ENCODE results near the gene SMCO2. TPM values are rescaled to one million over a fixed set of nuclear protein-coding genes. Genes with fewer than 3 reads are reported as not detected.

SMCO2 gene
- not detected for total RNA-seq

- Histone ChIP-seq H3K36me3 (ENCODE audit: control insufficient read depth in 3 of 3, insufficient read depth in 3 of 3, low read length in 3 of 3) (no peaks in the 10 kb centered on the region), H3K27ac (ENCODE audit: low read depth, low read length) (no peak within 1 kb of the TSS), H3K4me1 (ENCODE audit: control insufficient read depth in 3 of 3, insufficient read depth in 3 of 3, low read length in 3 of 3) (no peaks in the 10 kb centered on the region), H3K9me3 (ENCODE audit: control insufficient read depth in 3 of 3, low read length in 3 of 3) (peaks cover 0 to 4% (median 2%) of the 10 kb centered on the region in 3 donors), H3K4me3 (ENCODE audit: low read length in 3 of 3) (no peak within 1 kb of the TSS), H3K9ac (ENCODE audit: low read depth in 1 of 3, low read length in 3 of 3) (no peak within 1 kb of the TSS), H3K27me3 (ENCODE audit: control insufficient read depth in 3 of 3, insufficient read depth in 3 of 3, low read length in 3 of 3) (no peaks in the 10 kb centered on the region)
Observed at GRCh38 chr12:27446436-27446835, at the start of gene SMCO2. Gene SMCO2, plus strand, starts transcription at chr12:27446736. Its CDS starts 23,896 bp downstream, at chr12:27470632.

GRCh38 chr12:27398466-27398865, 48.1 kb upstream of the SMCO2 start:
- Histone ChIP-seq H3K27ac (ENCODE audit: low read depth, low read length) (no peak overlapping the region), H3K27me3 (ENCODE audit: control insufficient read depth in 3 of 3, insufficient read depth in 3 of 3, low read length in 3 of 3) (no peaks in the 10 kb centered on the region), H3K4me3 (ENCODE audit: low read length in 3 of 3) (no peak overlapping the region), H3K4me1 (ENCODE audit: control insufficient read depth in 3 of 3, insufficient read depth in 3 of 3, low read length in 3 of 3) (no peaks in the 10 kb centered on the region), H3K9me3 (ENCODE audit: control insufficient read depth in 3 of 3, low read length in 3 of 3) (no peaks in the 10 kb centered on the region), H3K36me3 (ENCODE audit: control insufficient read depth in 3 of 3, insufficient read depth in 3 of 3, low read length in 3 of 3) (no peaks in the 10 kb centered on the region), H3K9ac (ENCODE audit: low read depth in 1 of 3, low read length in 3 of 3) (no peak overlapping the region)

- Histone ChIP-seq H3K4me3 (ENCODE audit: low read length in 3 of 3) (no peak overlapping the region), H3K27me3 (ENCODE audit: control insufficient read depth in 3 of 3, insufficient read depth in 3 of 3, low read length in 3 of 3) (no peaks in the 10 kb centered on the region), H3K27ac (ENCODE audit: low read depth, low read length) (no peak overlapping the region), H3K9ac (ENCODE audit: low read depth in 1 of 3, low read length in 3 of 3) (no peak overlapping the region), H3K4me1 (ENCODE audit: control insufficient read depth in 3 of 3, insufficient read depth in 3 of 3, low read length in 3 of 3) (no peaks in the 10 kb centered on the region), H3K36me3 (ENCODE audit: control insufficient read depth in 3 of 3, insufficient read depth in 3 of 3, low read length in 3 of 3) (no peaks in the 10 kb centered on the region), H3K9me3 (ENCODE audit: control insufficient read depth in 3 of 3, low read length in 3 of 3) (no peaks in the 10 kb centered on the region)
Observed at GRCh38 chr12:27399074-27399473, 47.5 kb upstream of the SMCO2 start.

GRCh38 chr12:27400856-27401354, 45.6 kb upstream of the SMCO2 start:
- Histone ChIP-seq H3K4me1 (ENCODE audit: control insufficient read depth in 3 of 3, insufficient read depth in 3 of 3, low read length in 3 of 3) (no peaks in the 10 kb centered on the region), H3K27ac (ENCODE audit: low read depth, low read length) (no peak overlapping the region), H3K36me3 (ENCODE audit: control insufficient read depth in 3 of 3, insufficient read depth in 3 of 3, low read length in 3 of 3) (no peaks in the 10 kb centered on the region), H3K9me3 (ENCODE audit: control insufficient read depth in 3 of 3, low read length in 3 of 3) (no peaks in the 10 kb centered on the region), H3K27me3 (ENCODE audit: control insufficient read depth in 3 of 3, insufficient read depth in 3 of 3, low read length in 3 of 3) (no peaks in the 10 kb centered on the region), H3K4me3 (ENCODE audit: low read length in 3 of 3) (no peak overlapping the region), H3K9ac (ENCODE audit: low read depth in 1 of 3, low read length in 3 of 3) (no peak overlapping the region)

DNA sequence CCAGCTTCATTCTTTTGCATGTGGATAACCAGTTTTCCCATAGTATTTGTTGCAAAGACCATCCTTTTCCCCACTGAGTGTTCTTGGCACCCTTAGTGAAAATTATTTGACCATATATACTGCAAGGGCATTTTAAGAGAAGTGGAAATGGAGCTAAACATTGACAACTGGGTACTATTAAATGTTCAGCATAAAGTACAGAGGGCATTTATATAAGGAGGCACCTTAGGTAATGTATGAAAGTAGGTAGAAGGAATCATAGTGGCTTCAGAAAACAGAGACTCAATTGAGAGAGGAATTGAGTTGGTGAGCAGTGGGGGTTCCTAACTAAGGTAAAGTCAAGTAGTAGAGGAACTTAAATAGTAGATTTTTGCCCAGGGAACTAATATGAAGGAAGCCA, 34.5 kb upstream of the SMCO2 start:
- no peaks in the 10 kb centered on the region for H3K9me3 ChIP-seq (ENCODE audit: control insufficient read depth in 3 of 3, low read length in 3 of 3)
- no peaks in the 10 kb centered on the region for H3K4me1 ChIP-seq (ENCODE audit: control insufficient read depth in 3 of 3, insufficient read depth in 3 of 3, low read length in 3 of 3)
- no peak overlapping the region for H3K9ac ChIP-seq (ENCODE audit: low read depth in 1 of 3, low read length in 3 of 3)
- H3K27ac ChIP-seq (ENCODE audit: low read depth, low read length) = no peak overlapping the region
- H3K27me3 ChIP-seq (ENCODE audit: control insufficient read depth in 3 of 3, insufficient read depth in 3 of 3, low read length in 3 of 3) = no peaks in the 10 kb centered on the region
- H3K36me3 ChIP-seq (ENCODE audit: control insufficient read depth in 3 of 3, insufficient read depth in 3 of 3, low read length in 3 of 3) = no peaks in the 10 kb centered on the region
- H3K4me3 ChIP-seq (ENCODE audit: low read length in 3 of 3) = no peak overlapping the region

GRCh38 chr12:27422697-27423096, 23.8 kb upstream of the SMCO2 start:
- Histone ChIP-seq H3K4me1 (ENCODE audit: control insufficient read depth in 3 of 3, insufficient read depth in 3 of 3, low read length in 3 of 3) (peaks cover 0 to 5% (median 3%) of the 10 kb centered on the region in 3 donors), H3K27me3 (ENCODE audit: control insufficient read depth in 3 of 3, insufficient read depth in 3 of 3, low read length in 3 of 3) (no peaks in the 10 kb centered on the region), H3K4me3 (ENCODE audit: low read length in 3 of 3) (no peak overlapping the region), H3K9me3 (ENCODE audit: control insufficient read depth in 3 of 3, low read length in 3 of 3) (no peaks in the 10 kb centered on the region), H3K9ac (ENCODE audit: low read depth in 1 of 3, low read length in 3 of 3) (no peak overlapping the region), H3K27ac (ENCODE audit: low read depth, low read length) (no peak overlapping the region), H3K36me3 (ENCODE audit: control insufficient read depth in 3 of 3, insufficient read depth in 3 of 3, low read length in 3 of 3) (no peaks in the 10 kb centered on the region)

DNA sequence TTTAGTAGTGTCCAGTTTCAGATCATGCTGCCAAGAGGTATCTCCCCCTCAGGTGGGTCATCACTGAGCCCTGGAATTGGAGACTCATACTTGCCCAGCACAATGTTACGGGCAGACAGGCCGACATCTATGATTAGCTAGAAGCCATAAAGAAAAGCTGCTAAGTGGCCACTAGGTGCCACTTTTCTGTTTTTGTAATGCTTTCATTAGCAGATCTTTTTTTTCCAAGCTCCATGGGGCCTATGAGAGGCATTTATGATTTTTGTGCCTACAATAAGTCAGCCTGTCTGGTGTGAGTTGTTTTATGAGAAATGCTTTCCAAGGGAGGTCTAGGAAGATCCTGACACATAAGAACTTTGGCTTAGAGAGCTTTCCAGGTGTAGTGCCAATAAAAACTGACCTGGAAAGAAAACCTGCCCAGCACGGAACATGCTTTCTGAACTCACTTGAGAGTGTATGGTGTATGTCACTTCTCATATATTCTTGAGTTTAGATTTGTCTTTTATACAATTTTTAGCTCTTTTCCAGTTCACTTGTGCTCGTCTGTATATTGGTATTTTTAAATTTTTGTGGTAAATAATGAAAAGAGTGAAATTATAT, 21.8 kb upstream of the SMCO2 start:
- no peak overlapping the region for H3K27ac ChIP-seq (ENCODE audit: low read depth, low read length)
- no peak overlapping the region for H3K9ac ChIP-seq (ENCODE audit: low read depth in 1 of 3, low read length in 3 of 3)
- no peaks in the 10 kb centered on the region for H3K9me3 ChIP-seq (ENCODE audit: control insufficient read depth in 3 of 3, low read length in 3 of 3)

DNA sequence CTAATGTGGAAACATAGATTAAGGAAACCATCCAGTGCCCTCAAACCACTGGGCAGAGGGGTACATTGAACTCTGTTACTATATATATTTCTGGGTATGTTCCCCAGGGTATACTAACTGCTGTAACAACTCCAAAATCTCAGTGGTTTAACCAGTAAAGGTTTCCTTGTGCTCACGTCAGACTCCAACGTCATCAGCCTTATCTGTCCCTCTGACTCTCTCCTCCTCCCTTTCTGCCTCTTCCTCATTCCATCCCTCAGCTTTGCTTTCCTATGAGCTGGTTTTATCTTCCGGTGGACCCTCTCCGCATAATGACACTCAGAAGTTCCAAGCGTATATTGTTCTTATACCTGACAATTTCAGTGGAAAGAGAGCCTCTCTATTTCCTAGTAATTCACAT, 21.2 kb upstream of the SMCO2 start:
- no peaks in the 10 kb centered on the region for H3K27me3 ChIP-seq (ENCODE audit: control insufficient read depth in 3 of 3, insufficient read depth in 3 of 3, low read length in 3 of 3)
- H3K4me1 ChIP-seq (ENCODE audit: control insufficient read depth in 3 of 3, insufficient read depth in 3 of 3, low read length in 3 of 3) = peaks cover 0 to 5% (median 3%) of the 10 kb centered on the region in 3 donors
- H3K9ac ChIP-seq (ENCODE audit: low read depth in 1 of 3, low read length in 3 of 3) = no peak overlapping the region
- no peaks in the 10 kb centered on the region for H3K9me3 ChIP-seq (ENCODE audit: control insufficient read depth in 3 of 3, low read length in 3 of 3)
- no peaks in the 10 kb centered on the region for H3K36me3 ChIP-seq (ENCODE audit: control insufficient read depth in 3 of 3, insufficient read depth in 3 of 3, low read length in 3 of 3)
- H3K4me3 ChIP-seq (ENCODE audit: low read length in 3 of 3) = no peak overlapping the region
- no peak overlapping the region for H3K27ac ChIP-seq (ENCODE audit: low read depth, low read length)

More for the DNA sequence above, 21.8 kb upstream of the SMCO2 start:
- H3K27me3 ChIP-seq (ENCODE audit: control insufficient read depth in 3 of 3, insufficient read depth in 3 of 3, low read length in 3 of 3) = no peaks in the 10 kb centered on the region
- no peaks in the 10 kb centered on the region for H3K36me3 ChIP-seq (ENCODE audit: control insufficient read depth in 3 of 3, insufficient read depth in 3 of 3, low read length in 3 of 3)
- peaks cover 0 to 5% (median 3%) of the 10 kb centered on the region in 3 donors for H3K4me1 ChIP-seq (ENCODE audit: control insufficient read depth in 3 of 3, insufficient read depth in 3 of 3, low read length in 3 of 3)
- no peak overlapping the region for H3K4me3 ChIP-seq (ENCODE audit: low read length in 3 of 3)

GRCh38 chr12:27426743-27427487, 19.6 kb upstream of the SMCO2 start:
- Histone ChIP-seq H3K27ac (ENCODE audit: low read depth, low read length) (no peak overlapping the region), H3K4me1 (ENCODE audit: control insufficient read depth in 3 of 3, insufficient read depth in 3 of 3, low read length in 3 of 3) (peaks cover 0 to 5% (median 3%) of the 10 kb centered on the region in 3 donors), H3K36me3 (ENCODE audit: control insufficient read depth in 3 of 3, insufficient read depth in 3 of 3, low read length in 3 of 3) (no peaks in the 10 kb centered on the region), H3K27me3 (ENCODE audit: control insufficient read depth in 3 of 3, insufficient read depth in 3 of 3, low read length in 3 of 3) (no peaks in the 10 kb centered on the region), H3K9me3 (ENCODE audit: control insufficient read depth in 3 of 3, low read length in 3 of 3) (no peaks in the 10 kb centered on the region), H3K9ac (ENCODE audit: low read depth in 1 of 3, low read length in 3 of 3) (no peak overlapping the region), H3K4me3 (ENCODE audit: low read length in 3 of 3) (no peak overlapping the region)

DNA sequence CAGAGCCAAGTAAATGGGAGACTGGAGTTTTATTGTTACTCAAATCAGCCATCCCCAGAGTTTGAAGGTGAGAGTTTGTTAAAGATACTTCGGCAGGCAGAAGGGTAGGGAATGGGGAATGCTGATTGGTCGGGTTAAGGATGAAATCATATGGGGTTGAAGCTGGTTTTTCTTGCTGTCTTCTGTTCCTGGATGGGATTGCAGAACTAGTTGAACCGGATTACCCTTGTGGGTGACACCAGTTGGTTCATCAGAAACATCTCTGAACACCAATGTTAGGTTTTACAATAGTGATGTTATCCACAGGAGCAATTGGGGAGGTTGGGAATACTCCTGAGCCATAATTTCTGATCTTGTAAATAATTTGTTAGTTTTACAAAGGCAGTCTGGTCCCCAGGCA, 18.7 kb upstream of the SMCO2 start:
- Histone ChIP-seq H3K9me3 (ENCODE audit: control insufficient read depth in 3 of 3, low read length in 3 of 3) (no peaks in the 10 kb centered on the region), H3K9ac (ENCODE audit: low read depth in 1 of 3, low read length in 3 of 3) (no peak overlapping the region), H3K4me1 (ENCODE audit: control insufficient read depth in 3 of 3, insufficient read depth in 3 of 3, low read length in 3 of 3) (peaks cover 0 to 5% (median 3%) of the 10 kb centered on the region in 3 donors), H3K27ac (ENCODE audit: low read depth, low read length) (no peak overlapping the region), H3K4me3 (ENCODE audit: low read length in 3 of 3) (no peak overlapping the region), H3K36me3 (ENCODE audit: control insufficient read depth in 3 of 3, insufficient read depth in 3 of 3, low read length in 3 of 3) (no peaks in the 10 kb centered on the region), H3K27me3 (ENCODE audit: control insufficient read depth in 3 of 3, insufficient read depth in 3 of 3, low read length in 3 of 3) (no peaks in the 10 kb centered on the region)
